Glutamatergic neuron (in vitro differentiated cells): ENCODE measurements around the gene REEP3. TPM values are rescaled to one million over a fixed set of nuclear protein-coding genes. Genes with fewer than 3 reads are reported as not detected.
A peak's percentile ranks its signal among the peaks of the same experiment; 100 is the strongest.

Source experiments
- DNase-seq: peaks from one replicate; pipeline ENCODE4 v3.0.0; 2022
- H3K27ac Mint-ChIP-seq: one replicate; pipeline ENCODE4 v1.8.0; 2020; ENCODE audit warnings: mild to moderate bottlenecking, mixed read lengths, inconsistent platforms; ENCODE audit not compliant: unreplicated experiment
- H3K27me3 Mint-ChIP-seq: one replicate; pipeline ENCODE4 v1.8.0; 2020; ENCODE audit warnings: mild to moderate bottlenecking, moderate library complexity, mixed read lengths, inconsistent platforms; ENCODE audit not compliant: unreplicated experiment
- H3K36me3 Mint-ChIP-seq: one replicate; pipeline ENCODE4 v1.8.0; 2020; ENCODE audit warnings: mild to moderate bottlenecking, mixed read lengths, inconsistent platforms; ENCODE audit not compliant: unreplicated experiment
- H3K4me1 Mint-ChIP-seq: one replicate; pipeline ENCODE4 v1.8.0; 2020; ENCODE audit warnings: mild to moderate bottlenecking, low read depth, mixed read lengths, inconsistent platforms; ENCODE audit not compliant: unreplicated experiment
- H3K4me3 Mint-ChIP-seq: one replicate; pipeline ENCODE4 v1.8.0; 2020; ENCODE audit warnings: mild to moderate bottlenecking, mixed read lengths, inconsistent platforms; ENCODE audit not compliant: unreplicated experiment
- H3K9me3 Mint-ChIP-seq: one replicate; pipeline ENCODE4 v1.8.0; 2020; ENCODE audit warnings: mild to moderate bottlenecking, moderate library complexity, mixed read lengths, inconsistent platforms; ENCODE audit not compliant: unreplicated experiment
- CTCF ChIP-seq: fragments of 200-600 bp; sonication (generic); IDR thresholded peaks from one replicate; pipeline ENCODE4 v1.5.0; 2021; ENCODE audit not compliant: partially characterized antibody, unreplicated experiment
- total RNA-seq: library from RNA; stranded (reverse); fragmentation: NEBNext Ultra II Directional; extraction: Animal tissue kit (Norgen Biotek cat#: 25700); gene quantifications from one replicate; pipeline ENCODE4 v1.2.1, GENCODE V29; 2021; ENCODE audit not compliant: unreplicated experiment

The REEP3 gene
- total RNA-seq, 1 donor from 2014 or later = 47.1 TPM

GRCh38 chr10:63611078-63611477 lies 89.9 kb downstream of the REEP3 start:
- Mint-ChIP-seq H3K9me3 (peaks cover 2% of the 10 kb centered on the region), H3K4me1 (peaks cover 11% of the 10 kb centered on the region), H3K27me3 (no peaks in the 10 kb centered on the region), H3K27ac (no peak overlapping the region), H3K36me3 (no peaks in the 10 kb centered on the region), H3K4me3 (no peak overlapping the region)
- no peak for DNase-seq
- no peak for TF ChIP-seq CTCF

GRCh38 chr10:63614371-63614891 lies 93.2 kb downstream of the REEP3 start:
- TF ChIP-seq CTCF = no peak
- Mint-ChIP-seq H3K36me3 (no peaks in the 10 kb centered on the region), H3K4me1 (peaks cover 18% of the 10 kb centered on the region), H3K27ac (peak overlapping the region; percentile 95), H3K9me3 (peaks cover 4% of the 10 kb centered on the region), H3K4me3 (no peak overlapping the region), H3K27me3 (no peaks in the 10 kb centered on the region)
- peak; percentile 28 for DNase-seq

GRCh38 chr10:63618552-63618951 lies 97.4 kb downstream of the REEP3 start:
- Mint-ChIP-seq H3K36me3 (no peaks in the 10 kb centered on the region), H3K27ac (peak overlapping the region; percentile 39), H3K27me3 (no peaks in the 10 kb centered on the region), H3K4me1 (peaks cover 18% of the 10 kb centered on the region), H3K9me3 (peaks cover 4% of the 10 kb centered on the region), H3K4me3 (no peak overlapping the region)
- DNase-seq = no peak
- no peak for TF ChIP-seq CTCF

- TF ChIP-seq CTCF = no peak
- Mint-ChIP-seq H3K4me3 (no peak overlapping the region), H3K36me3 (no peaks in the 10 kb centered on the region), H3K27ac (no peak overlapping the region), H3K4me1 (peaks cover 14% of the 10 kb centered on the region), H3K9me3 (peaks cover 4% of the 10 kb centered on the region), H3K27me3 (no peaks in the 10 kb centered on the region)
- no peak for DNase-seq
Observed at GRCh38 chr10:63619426-63619825, 98.2 kb downstream of the REEP3 start.

- Mint-ChIP-seq H3K27ac (no peak overlapping the region), H3K27me3 (no peaks in the 10 kb centered on the region), H3K4me1 (peaks cover 18% of the 10 kb centered on the region), H3K9me3 (peaks cover 2% of the 10 kb centered on the region), H3K36me3 (no peaks in the 10 kb centered on the region), H3K4me3 (no peak overlapping the region)
- no peak for DNase-seq
- TF ChIP-seq CTCF = no peak
Observed at GRCh38 chr10:63622097-63622496, 100.9 kb downstream of the REEP3 start.
